Spinal cord (tissue), 10 donors: ENCODE results near the gene GCSAM. TPM values are rescaled to one million over a fixed set of nuclear protein-coding genes. Genes with fewer than 3 reads are reported as not detected.

Experiments used
- DNase-seq, 6 donors: peaks; one replicate each; pipeline versions ENCODE4 v3.0.0 to v3.0.0-alpha.2; 2013 to 2015; ENCODE audit warnings: low spot score in 6 of 6, low read depth in 4 of 6
- H3K27ac ChIP-seq: one replicate; pipeline ENCODE4 v1.5.1; 2013; ENCODE audit warnings: low read depth, low read length, control low read depth
- H3K27me3 ChIP-seq: one replicate; pipeline ENCODE4 v1.6.1; 2013; ENCODE audit warnings: low read length; ENCODE audit not compliant: control insufficient read depth, insufficient read depth
- H3K36me3 ChIP-seq: one replicate; pipeline ENCODE4 v1.6.1; 2013; ENCODE audit warnings: low read length; ENCODE audit not compliant: control insufficient read depth, insufficient read depth
- H3K4me1 ChIP-seq: one replicate; pipeline ENCODE4 v1.6.1; 2013; ENCODE audit warnings: low read length; ENCODE audit not compliant: control insufficient read depth, insufficient read depth
- H3K4me3 ChIP-seq: one replicate; pipeline ENCODE4 v1.5.1; 2013; ENCODE audit warnings: low read depth, low read length, control low read depth
- H3K9me3 ChIP-seq: one replicate; pipeline ENCODE4 v1.6.1; 2013; ENCODE audit warnings: low read length; ENCODE audit not compliant: control insufficient read depth, insufficient read depth
- WGBS: methylation state at CpG from one replicate; pipeline ENCODE4 v1.1.5; 2013; ENCODE audit warnings: missing lambda C conversion rate; ENCODE audit not compliant: insufficient coverage; 5-methylcytosine and 5-hydroxymethylcytosine counted together
- polyA plus RNA-seq, 2 donors: library from polyadenylated mRNA; unstranded; fragments of 120-200 nt; gene quantifications; one replicate each; pipeline ENCODE4 v1.2.1, GENCODE V29; 2013; ENCODE audit not compliant: insufficient read length in 2 of 2
- total RNA-seq, 2 donors: library from RNA; depleted of rRNA in 1 of 2; stranded (reverse); fragments of 120-200 nt in 1 of 2; fragments of >200 nt in 1 of 2; gene quantifications; one replicate each; pipeline versions ENCODE4 v1.2.3 to v1.2.4, GENCODE V29; 2013 to 2014
- donor health status: healthy.

GCSAM gene
- total and polyA plus RNA-seq, 4 donors, result 0.17 to 1.2 (median 0.35) TPM; not detected in 1

DNA sequence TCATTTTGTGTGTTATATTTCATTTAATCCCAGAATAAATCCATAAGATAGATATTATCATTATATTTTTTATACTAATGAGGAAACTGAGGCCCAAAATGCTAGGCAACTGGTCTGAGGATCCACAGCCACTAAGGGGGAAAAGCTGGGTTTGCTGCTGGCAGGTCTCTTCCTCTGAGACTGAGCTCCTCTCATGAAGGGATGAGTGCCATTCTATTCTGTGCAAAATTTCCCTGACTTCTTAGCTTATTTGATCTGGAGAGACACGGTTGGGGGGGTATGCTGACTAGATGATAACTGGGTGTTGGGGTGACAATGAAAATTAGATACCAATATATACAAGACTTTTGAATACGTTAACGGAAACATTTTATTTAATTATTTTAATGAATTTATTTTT lies 1.9 kb downstream of the GCSAM start:
- no CpG with 5 or more reads among the region's 3 CpGs for whole genome bisulfite sequencing
- Histone ChIP-seq H3K4me1 (peaks cover 3% of the 10 kb centered on the region), H3K27ac (no peak overlapping the region), H3K36me3 (no peaks in the 10 kb centered on the region), H3K4me3 (no peak overlapping the region), H3K27me3 (no peaks in the 10 kb centered on the region), H3K9me3 (no peaks in the 10 kb centered on the region)
- no peak for DNase-seq

DNA sequence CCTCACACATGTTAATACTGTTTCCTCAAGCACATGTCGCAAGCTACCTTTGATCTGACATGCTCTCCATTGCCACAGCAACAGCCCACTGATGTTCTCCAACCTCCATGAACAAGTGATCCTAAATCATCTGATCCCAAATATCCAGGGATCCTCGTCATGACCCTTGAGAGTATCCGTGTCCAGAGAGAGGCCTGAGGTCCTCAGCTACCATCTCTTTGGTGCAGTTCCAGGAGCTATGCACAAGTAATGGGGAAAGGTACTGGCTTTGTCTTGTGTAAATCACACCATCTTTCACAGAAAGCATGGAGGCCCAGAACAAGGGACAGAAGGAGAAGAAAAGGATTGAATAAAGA lies 2.4 kb downstream of the GCSAM start:
- 97% methylated on average over 2 of the region's 3 CpGs for WGBS
- no peak overlapping the region for H3K27ac ChIP-seq

DNA sequence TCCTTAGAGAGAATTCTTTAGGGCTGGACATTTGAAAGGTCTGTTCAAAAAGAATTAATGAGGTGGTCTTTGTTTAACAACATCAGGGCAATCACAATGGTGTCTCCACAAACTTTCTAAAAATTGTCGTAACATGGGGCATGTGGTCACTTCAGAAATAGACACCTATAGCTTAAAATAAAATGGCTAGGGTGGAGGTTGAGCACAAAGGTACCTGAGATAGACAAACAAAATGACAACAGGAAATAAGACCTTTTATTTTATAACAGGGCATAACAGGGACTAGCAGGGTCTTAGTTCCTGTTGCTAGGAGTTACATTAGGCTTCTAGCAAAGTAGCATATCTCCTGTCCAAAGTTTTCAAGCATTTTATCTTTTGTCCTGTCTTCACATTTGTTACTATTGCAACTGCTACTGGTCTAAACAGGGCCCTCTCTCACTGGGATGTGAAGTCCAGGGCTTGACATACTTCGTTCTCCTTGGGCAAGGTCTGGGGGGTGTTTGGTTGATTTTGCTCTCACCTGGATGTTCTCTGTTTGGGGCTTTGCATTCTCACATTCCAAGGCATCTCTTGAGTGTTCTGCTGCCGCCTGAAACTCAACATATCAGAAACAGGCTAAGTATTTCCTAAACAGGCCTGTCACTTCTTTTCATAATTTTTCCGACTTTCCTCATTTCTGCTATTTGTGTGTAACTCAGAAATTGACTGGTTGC lies 3.0 kb downstream of the GCSAM start:
- no peaks in the 10 kb centered on the region for H3K9me3 ChIP-seq
- H3K4me1 ChIP-seq, result peaks cover 3% of the 10 kb centered on the region
- no peak for DNase-seq
- no peaks in the 10 kb centered on the region for H3K36me3 ChIP-seq
- no peaks in the 10 kb centered on the region for H3K27me3 ChIP-seq
- no peak overlapping the region for H3K4me3 ChIP-seq
- H3K27ac ChIP-seq, result no peak overlapping the region
- 94% methylated on average over 2 of the region's 4 CpGs for WGBS

More for the DNA sequence above, 2.4 kb downstream of the GCSAM start:
- H3K9me3 ChIP-seq, result no peaks in the 10 kb centered on the region
- peaks cover 3% of the 10 kb centered on the region for H3K4me1 ChIP-seq
- no peaks in the 10 kb centered on the region for H3K36me3 ChIP-seq
- no peak overlapping the region for H3K4me3 ChIP-seq
- H3K27me3 ChIP-seq, result no peaks in the 10 kb centered on the region
- DNase-seq, result no peak

DNA sequence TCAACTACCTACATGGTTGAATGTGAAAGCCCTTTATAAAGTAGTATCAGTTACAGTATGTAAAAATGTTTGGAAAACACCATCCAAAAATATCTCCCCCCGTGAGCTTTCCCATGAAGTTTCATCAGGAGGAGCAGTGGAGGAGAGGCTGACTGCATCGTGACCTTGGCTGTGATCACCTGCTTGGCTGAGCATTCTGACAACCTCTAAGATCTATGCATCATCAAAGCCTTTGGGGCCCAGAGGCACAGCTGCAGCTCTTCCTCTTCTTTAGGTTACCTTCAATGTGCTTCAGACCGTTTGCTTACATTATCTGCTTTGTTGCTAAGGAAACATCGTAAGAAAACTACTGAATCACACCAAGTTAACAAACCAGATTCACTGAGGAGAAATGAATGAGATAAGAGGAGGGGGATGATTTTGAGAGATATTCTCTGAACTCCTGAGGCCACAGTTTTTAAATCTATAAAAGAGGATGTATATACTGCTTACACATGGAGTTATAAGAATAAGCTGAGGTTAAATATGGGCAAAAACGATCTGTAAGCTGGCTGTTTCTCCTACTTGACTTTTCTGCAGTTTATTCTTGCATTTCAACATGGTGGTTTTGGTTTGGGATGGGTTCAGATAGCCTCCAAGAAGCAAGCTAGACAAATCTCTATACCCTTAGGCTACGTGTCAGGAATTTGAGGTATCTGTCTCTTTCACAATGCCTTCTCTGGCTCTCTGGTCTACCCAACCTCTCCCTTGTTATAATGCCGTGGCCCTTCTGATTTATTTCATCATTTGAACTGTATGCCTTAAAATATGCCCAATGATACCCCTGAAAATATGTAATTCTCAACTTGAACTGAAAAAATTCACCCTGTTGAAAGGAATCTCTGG lies 4.0 kb downstream of the GCSAM start:
- H3K4me1 ChIP-seq, result peaks cover 3% of the 10 kb centered on the region
- peak in 1 of 6 donors; percentile 71 for DNase-seq
- H3K9me3 ChIP-seq, result no peaks in the 10 kb centered on the region
- H3K27ac ChIP-seq, result no peak overlapping the region
- no peak overlapping the region for H3K4me3 ChIP-seq
- 90% methylated on average over 3 of the region's 7 CpGs for WGBS
- H3K36me3 ChIP-seq, result no peaks in the 10 kb centered on the region
- H3K27me3 ChIP-seq, result no peaks in the 10 kb centered on the region

DNA sequence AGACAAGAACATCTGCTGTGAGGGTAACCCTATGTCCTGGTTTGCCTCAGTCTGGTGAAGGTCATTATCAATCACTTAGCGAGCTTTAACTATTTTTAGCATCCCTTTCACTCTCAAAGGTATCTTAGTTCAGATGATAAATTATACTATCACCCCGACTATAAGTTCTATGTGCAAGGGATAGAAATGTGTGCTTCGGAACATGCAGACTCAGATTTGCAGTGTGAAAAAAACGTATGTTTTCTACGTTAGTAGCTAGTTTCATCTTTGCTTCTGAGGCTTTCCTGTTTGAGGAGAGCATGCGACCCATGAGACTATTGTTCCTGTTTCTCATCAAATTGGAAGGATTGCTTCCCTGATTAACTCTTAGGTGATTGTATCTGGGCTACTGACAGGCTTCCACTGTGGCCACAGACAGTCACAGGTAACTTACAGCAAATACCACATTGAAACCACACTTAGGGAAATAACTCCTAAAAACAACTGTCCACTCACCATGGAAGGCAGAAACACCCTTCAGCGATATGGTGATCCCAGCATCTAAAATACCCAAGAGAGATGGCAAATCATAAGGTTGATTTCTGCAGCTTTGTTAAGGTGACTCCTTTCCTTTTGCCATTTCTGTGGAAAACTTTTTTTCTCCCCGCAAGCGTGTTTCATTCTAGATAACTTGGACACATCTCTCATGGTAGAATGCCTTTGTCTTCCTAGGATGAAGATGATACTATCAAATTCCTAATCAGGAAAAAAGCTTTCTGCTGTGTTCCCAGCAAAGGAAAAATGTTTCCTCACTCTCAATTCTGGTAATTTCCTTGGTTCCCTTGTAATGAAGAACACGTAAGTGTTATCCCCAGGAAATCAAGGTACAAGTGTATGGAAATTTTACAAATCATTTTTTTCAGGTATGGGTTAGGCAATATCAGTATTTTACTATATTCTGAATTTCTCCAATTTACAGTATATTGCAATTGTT lies 5.2 kb downstream of the GCSAM start:
- 67% methylated on average over 3 of the region's 10 CpGs for WGBS
- H3K27ac ChIP-seq, result no peak overlapping the region
- H3K4me1 ChIP-seq, result peaks cover 3% of the 10 kb centered on the region

DNA sequence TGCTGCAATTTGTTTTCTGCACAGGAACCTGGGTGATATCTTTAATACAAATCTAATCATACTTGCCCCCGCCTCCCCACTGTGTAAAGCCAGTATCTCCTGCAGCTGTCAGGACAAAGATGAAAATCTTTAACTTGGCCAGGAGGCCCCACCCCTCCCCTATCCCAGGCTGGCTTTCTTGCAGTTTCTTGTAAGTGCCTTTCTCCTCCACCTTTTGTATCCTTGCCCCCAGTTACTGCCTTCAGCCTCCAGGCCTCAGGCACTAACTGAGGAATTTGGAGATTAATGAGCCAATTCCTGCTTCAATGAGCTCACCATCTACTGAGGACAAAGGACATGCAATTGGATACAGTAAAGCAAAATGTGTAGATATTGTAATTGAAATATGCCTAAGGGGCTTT lies 6.5 kb downstream of the GCSAM start:
- Histone ChIP-seq H3K4me3 (no peak overlapping the region), H3K9me3 (no peaks in the 10 kb centered on the region), H3K36me3 (no peaks in the 10 kb centered on the region), H3K27ac (no peak overlapping the region), H3K27me3 (no peaks in the 10 kb centered on the region), H3K4me1 (peaks cover 3% of the 10 kb centered on the region)
- 64% methylated on average over 1 of the region's 1 CpG for WGBS
- peak in 2 of 6 donors; percentile 26 to 43 for DNase-seq

More for the DNA sequence above, 5.2 kb downstream of the GCSAM start:
- DNase-seq, result peak in 1 of 6 donors; percentile 19
- no peaks in the 10 kb centered on the region for H3K36me3 ChIP-seq
- no peaks in the 10 kb centered on the region for H3K27me3 ChIP-seq
- H3K9me3 ChIP-seq, result no peaks in the 10 kb centered on the region
- H3K4me3 ChIP-seq, result no peak overlapping the region

DNA sequence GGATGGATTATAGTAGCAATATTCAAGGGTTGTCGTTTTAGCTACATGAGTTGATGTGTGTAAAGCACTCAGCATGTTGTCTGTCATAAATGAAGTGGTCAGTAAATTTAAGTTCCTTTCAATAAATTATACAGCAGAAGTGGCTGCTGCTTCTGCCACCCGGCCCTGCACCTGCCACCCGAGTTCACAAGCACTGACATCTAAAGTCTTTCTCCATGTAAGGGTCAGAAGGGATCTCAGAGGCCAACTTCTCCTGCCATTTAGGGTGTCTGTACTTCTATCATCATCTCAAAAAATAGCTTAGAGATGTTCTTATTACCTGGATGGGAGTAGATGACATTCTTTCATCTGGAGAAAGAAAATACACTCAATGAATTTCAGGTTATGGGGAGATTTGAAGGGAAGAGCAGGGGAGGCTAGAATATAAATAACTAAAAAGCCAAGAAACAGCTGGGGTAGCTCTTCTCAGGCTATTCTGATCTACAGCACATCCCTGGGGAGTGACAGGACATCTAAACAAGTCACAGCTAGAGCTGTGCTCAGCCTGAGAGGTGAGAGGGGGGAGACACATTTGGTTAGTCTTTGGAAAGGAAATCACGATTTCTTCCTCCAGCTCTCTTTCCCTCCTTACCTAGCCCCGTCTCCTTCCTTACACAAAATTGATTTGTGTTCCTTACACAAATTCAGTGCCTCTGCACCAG lies 8.0 kb downstream of the GCSAM start:
- Histone ChIP-seq H3K4me1 (peaks cover 3% of the 10 kb centered on the region), H3K27ac (no peak overlapping the region), H3K4me3 (no peak overlapping the region), H3K9me3 (no peaks in the 10 kb centered on the region), H3K36me3 (no peaks in the 10 kb centered on the region), H3K27me3 (no peaks in the 10 kb centered on the region)
- WGBS, result 60% methylated on average over 1 of the region's 5 CpGs
- DNase-seq, result no peak

DNA sequence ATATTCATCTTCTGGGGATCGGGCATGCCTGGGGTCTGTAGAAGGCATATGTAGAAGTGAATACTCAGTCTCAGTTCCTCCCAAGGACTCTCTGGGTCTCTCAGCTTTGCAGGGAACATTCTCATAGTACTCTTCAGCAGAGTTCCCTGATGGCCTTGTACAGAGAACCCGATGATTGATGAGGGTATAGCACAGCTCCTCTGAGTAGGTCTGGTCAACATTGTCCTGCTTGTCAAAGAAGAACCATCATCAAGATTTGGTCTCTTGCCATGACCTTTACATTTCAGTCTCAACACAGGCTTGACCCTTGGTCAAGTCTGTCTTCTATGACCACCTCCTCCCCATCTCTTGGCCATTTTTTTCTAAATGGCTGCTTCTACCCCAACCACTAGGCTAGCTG lies 9.5 kb downstream of the GCSAM start:
- WGBS, result 96% methylated on average over 2 of the region's 2 CpGs
- no peak overlapping the region for H3K27ac ChIP-seq
- no peaks in the 10 kb centered on the region for H3K36me3 ChIP-seq
- H3K4me1 ChIP-seq, result peaks cover 3% of the 10 kb centered on the region
- H3K27me3 ChIP-seq, result no peaks in the 10 kb centered on the region
- H3K4me3 ChIP-seq, result no peak overlapping the region
- no peak for DNase-seq
- no peaks in the 10 kb centered on the region for H3K9me3 ChIP-seq

DNA sequence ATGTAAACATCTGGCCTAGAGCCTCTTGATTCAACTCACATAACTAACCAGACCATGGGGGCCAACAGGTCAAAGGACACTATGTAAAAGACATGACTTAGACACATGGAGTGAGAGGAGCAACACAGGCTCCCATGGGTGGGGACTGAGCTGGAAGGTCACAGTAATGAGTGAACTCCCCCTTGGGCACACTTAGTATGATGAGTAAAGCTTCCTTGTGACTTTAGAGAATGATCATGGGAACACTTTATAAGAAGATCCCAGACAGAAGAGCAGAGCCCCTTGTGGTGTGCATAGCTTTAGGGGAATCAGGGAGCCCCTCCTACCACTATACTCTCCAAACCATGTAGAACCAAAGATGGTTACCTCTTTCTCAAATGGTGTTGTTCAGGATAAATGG lies 10.2 kb downstream of the GCSAM start:
- H3K27me3 ChIP-seq, result no peaks in the 10 kb centered on the region
- no peak overlapping the region for H3K4me3 ChIP-seq
- no peaks in the 10 kb centered on the region for H3K9me3 ChIP-seq
- H3K4me1 ChIP-seq, result peaks cover 3% of the 10 kb centered on the region
- no peak for DNase-seq
- no peak overlapping the region for H3K27ac ChIP-seq
- no peaks in the 10 kb centered on the region for H3K36me3 ChIP-seq
